Karpas-422 (cell line): ENCODE results near the gene SAFB2. TPM values are rescaled to one million over a fixed set of nuclear protein-coding genes. Genes with fewer than 3 reads are reported as not detected.

Experiments
- DNase-seq: peaks from one replicate; pipeline ENCODE4 v3.0.0-alpha.2; 2015
- H2AFZ ChIP-seq: fragments of 200-600 bp; sonication (generic); 2 replicates; pipeline ENCODE4 v1.6.1; 2014; ENCODE audit warnings: antibody characterized with exemption, low read length, mixed read lengths
- H3K27ac ChIP-seq: fragments of 200-600 bp; sonication (generic); 2 replicates; pipeline ENCODE4 v1.5.1; 2014; ENCODE audit warnings: mild to moderate bottlenecking, low read length, moderate library complexity
- H3K27me3 ChIP-seq: fragments of 200-600 bp; sonication (generic); 2 replicates; pipeline ENCODE4 v1.6.1; 2014; ENCODE audit warnings: low read length, mixed read lengths
- H3K36me3 ChIP-seq: fragments of 200-600 bp; sonication (generic); 2 replicates; pipeline ENCODE4 v1.6.1; 2014; ENCODE audit warnings: low read length, mixed read lengths; ENCODE audit not compliant: insufficient read depth
- H3K4me1 ChIP-seq: fragments of 200-600 bp; sonication (generic); 2 replicates; pipeline ENCODE4 v1.6.1; 2014; ENCODE audit warnings: mild to moderate bottlenecking, low read length, mixed read lengths
- H3K4me2 ChIP-seq: fragments of 200-600 bp; sonication (generic); 2 replicates; pipeline ENCODE4 v1.6.1; 2014; ENCODE audit warnings: low read length, low read depth, mild to moderate bottlenecking; ENCODE audit not compliant: poor library complexity, severe bottlenecking
- H3K4me3 ChIP-seq: fragments of 200-600 bp; sonication (generic); 2 replicates; pipeline ENCODE4 v1.5.1; 2014; ENCODE audit warnings: mild to moderate bottlenecking, antibody characterized with exemption, low read length, mixed read lengths
- H3K79me2 ChIP-seq: fragments of 200-600 bp; sonication (generic); 2 replicates; pipeline ENCODE4 v1.6.1; 2014; ENCODE audit warnings: mild to moderate bottlenecking, low read length, mixed read lengths
- H3K9ac ChIP-seq: fragments of 200-600 bp; sonication (generic); 2 replicates; pipeline ENCODE4 v1.6.0; 2014; ENCODE audit warnings: low read length
- H3K9me2 ChIP-seq: fragments of 200-600 bp; sonication (generic), shearing (Covaris generic); replicated peaks from 2 replicates; pipeline ENCODE4 v1.6.0; 2014; ENCODE audit warnings: mild to moderate bottlenecking, low read length, moderate library complexity; ENCODE audit not compliant: insufficient read depth
- H3K9me3 ChIP-seq: fragments of 300-700, 200-600 bp; sonication (generic); 2 replicates; pipeline ENCODE4 v1.6.1; 2014; ENCODE audit warnings: low read length, mixed read lengths
- H4K20me1 ChIP-seq: fragments of 200-600 bp; sonication (generic); 2 replicates; pipeline ENCODE4 v1.6.1; 2014; ENCODE audit warnings: mild to moderate bottlenecking, antibody characterized with exemption, low read length, low read depth; ENCODE audit not compliant: insufficient read depth
- total RNA-seq: library from RNA; depleted of rRNA; stranded (reverse); fragments of >200 nt; shearing (Covaris generic); gene quantifications from 2 replicates; pipeline ENCODE4 v1.2.3, GENCODE V29; 2014; ENCODE audit warnings: low replicate concordance

Gene SAFB2
- total RNA-seq, 1 experiment from 2014 or later, result 40.3 TPM

DNA sequence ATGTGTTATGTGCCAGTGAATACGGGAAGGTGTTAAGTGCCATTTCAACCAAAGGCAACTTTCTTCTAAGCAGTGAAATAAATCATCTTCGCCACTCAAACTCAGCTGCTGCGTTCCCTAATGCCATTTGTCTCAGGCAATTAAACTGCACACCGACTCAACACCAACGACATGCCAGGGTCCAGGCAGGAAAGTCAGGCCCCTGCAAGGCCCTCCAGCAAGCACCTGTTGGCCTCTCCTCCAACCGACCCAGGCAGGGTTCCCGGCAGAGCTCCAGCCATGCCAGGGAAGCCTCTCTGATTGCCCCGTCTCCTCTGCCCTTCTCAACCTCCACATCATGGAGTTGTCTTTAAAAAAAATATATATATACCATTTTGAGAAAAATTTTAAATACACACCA lies 21.8 kb downstream of the SAFB2 start:
- H4K20me1 ChIP-seq, result peaks cover 34% of the 10 kb centered on the region
- no peak for DNase-seq
- no peaks in the 10 kb centered on the region for H3K4me1 ChIP-seq
- H3K79me2 ChIP-seq, result peaks cover 43% of the 10 kb centered on the region
- H3K9me2 ChIP-seq, result no peaks in the 10 kb centered on the region
- H3K9ac ChIP-seq, result no peak overlapping the region
- H3K4me2 ChIP-seq, result no peak overlapping the region
- H3K27ac ChIP-seq, result no peak overlapping the region
- no peaks in the 10 kb centered on the region for H3K9me3 ChIP-seq
- H3K27me3 ChIP-seq, result no peaks in the 10 kb centered on the region
- no peak overlapping the region for H3K4me3 ChIP-seq
- H3K36me3 ChIP-seq, result peaks cover 59% of the 10 kb centered on the region
- H2AFZ ChIP-seq, result no peak overlapping the region

DNA sequence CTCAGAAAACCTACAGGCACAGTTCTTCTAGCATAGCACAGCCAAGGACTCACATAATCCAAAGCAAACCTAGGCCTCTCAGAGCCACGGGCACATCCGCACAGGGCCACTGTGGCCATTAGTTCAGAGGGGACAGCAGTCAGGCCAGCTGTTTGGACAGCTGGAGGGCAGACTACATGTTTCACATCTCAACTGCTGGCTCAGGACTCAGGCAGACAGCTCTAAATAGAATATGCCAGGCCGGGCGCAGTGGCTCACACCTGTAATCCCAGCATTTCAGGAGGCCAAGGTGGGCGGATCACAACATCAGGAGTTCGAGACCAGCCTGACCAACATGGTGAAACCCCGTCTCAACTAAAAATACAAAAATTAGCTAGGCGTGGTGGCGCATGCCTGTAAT lies 26.8 kb downstream of the SAFB2 start:
- Histone ChIP-seq H3K27me3 (no peaks in the 10 kb centered on the region), H3K9ac (no peak overlapping the region), H3K9me2 (no peaks in the 10 kb centered on the region), H2AFZ (no peak overlapping the region), H3K4me3 (no peak overlapping the region), H3K4me2 (no peak overlapping the region), H3K79me2 (peaks cover 11% of the 10 kb centered on the region), H3K36me3 (peaks cover 50% of the 10 kb centered on the region), H3K27ac (no peak overlapping the region), H3K4me1 (no peaks in the 10 kb centered on the region), H3K9me3 (no peaks in the 10 kb centered on the region), H4K20me1 (peaks cover 25% of the 10 kb centered on the region; the same call in 1 of the 2 replicates)
- DNase-seq, result no peak

DNA sequence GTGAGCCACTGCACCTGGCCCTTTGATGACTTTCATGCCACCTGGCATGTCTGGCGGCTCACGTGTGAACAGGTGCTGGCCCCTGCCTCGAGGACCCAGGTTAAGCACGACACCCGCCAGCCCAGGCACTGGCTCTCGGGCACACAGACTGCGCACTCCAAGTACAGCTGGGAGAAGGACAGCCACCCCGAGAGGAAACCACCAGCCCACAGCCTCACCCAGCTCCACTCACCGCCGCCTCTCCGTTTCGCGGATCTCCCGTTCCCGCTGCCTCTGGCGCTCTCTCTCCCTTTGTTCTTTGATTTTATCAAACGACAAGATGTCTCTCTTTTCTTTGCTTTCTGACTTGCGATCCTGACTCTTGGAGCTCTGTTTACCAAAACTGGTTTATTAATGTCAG lies 27.4 kb downstream of the SAFB2 start:
- Histone ChIP-seq H3K4me1 (no peaks in the 10 kb centered on the region), H3K9me3 (no peaks in the 10 kb centered on the region), H3K4me2 (no peak overlapping the region), H3K9ac (no peak overlapping the region), H3K27ac (no peak overlapping the region), H3K9me2 (no peaks in the 10 kb centered on the region), H3K79me2 (peaks cover 7% of the 10 kb centered on the region), H2AFZ (no peak overlapping the region), H4K20me1 (peaks cover 22% of the 10 kb centered on the region), H3K27me3 (no peaks in the 10 kb centered on the region), H3K4me3 (no peak overlapping the region), H3K36me3 (peaks cover 44% of the 10 kb centered on the region)
- DNase-seq, result no peak

DNA sequence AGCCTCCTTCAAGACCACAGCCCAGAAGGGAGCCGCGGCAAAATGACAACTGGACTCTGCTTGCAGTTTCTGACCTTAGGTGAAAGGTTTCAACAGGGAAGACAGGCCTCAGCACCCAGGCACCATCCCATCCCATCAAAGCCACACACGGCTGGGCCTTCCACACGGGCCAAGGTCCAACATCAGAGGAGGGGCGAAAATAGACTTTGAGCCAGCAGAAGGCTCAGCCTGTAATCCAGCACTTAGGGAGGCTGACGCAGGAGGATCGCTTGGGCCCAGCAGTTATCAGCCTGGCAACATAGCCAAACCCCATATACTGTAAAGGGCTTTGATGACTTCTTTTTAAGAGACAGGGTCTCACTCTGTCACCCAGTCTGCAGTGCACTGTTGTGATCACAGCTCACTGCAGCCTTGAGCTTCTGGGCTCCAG lies 28.0 kb downstream of the SAFB2 start:
- Histone ChIP-seq H3K9me2 (no peaks in the 10 kb centered on the region), H3K4me3 (no peak overlapping the region), H3K27me3 (no peaks in the 10 kb centered on the region), H3K36me3 (peaks cover 41% of the 10 kb centered on the region), H3K79me2 (peaks cover 7% of the 10 kb centered on the region), H3K9me3 (no peaks in the 10 kb centered on the region), H3K9ac (no peak overlapping the region), H4K20me1 (peaks cover 22% of the 10 kb centered on the region), H3K27ac (no peak overlapping the region), H3K4me1 (no peaks in the 10 kb centered on the region), H3K4me2 (no peak overlapping the region), H2AFZ (no peak overlapping the region)
- DNase-seq, result no peak

DNA sequence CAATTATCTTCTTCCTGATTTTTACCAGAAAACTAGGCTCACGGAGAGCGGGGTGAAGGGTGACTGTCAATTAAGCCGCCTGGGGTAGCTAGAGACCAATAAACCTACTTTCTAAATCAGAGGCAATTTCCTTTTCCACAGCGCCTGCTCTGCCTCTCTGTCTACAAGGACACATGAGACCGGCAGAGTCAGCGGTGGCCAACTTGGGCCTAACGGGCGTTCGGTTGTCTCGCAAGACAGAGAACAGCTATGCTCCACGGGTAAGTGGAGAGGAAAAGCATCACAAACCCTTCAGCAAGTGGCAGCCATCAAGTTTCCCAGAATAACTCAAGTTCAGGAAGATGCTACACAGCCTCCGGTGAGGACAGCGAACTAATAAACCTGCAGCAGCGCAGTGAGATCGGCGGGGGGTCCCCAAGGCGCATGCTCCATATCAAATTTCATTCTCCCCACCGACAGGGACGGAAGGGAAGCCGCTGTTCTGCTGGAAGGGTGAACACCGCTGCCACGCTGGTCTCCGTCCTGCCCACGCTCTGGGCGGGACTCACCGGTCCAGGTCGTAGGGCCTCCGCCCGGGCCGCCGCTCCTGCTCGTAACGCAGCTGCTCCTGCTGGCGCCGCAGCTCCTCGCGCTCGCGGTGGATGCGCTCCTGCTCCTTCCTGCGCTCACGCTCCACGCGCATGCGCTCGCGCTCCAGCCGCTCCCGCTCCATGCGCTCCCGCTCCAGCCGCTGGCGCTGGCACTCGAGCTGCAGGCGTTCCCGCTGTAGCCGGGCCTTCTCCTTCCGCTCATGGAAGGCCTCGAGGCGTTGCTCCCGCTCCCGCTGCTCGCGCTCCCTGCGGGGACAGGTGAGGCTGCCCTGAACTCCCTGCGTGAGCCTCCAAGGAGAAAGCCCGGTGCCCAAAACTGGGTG lies 29.0 kb downstream of the SAFB2 start:
- H3K27me3 ChIP-seq, result no peaks in the 10 kb centered on the region
- H3K9me2 ChIP-seq, result no peaks in the 10 kb centered on the region

DNA sequence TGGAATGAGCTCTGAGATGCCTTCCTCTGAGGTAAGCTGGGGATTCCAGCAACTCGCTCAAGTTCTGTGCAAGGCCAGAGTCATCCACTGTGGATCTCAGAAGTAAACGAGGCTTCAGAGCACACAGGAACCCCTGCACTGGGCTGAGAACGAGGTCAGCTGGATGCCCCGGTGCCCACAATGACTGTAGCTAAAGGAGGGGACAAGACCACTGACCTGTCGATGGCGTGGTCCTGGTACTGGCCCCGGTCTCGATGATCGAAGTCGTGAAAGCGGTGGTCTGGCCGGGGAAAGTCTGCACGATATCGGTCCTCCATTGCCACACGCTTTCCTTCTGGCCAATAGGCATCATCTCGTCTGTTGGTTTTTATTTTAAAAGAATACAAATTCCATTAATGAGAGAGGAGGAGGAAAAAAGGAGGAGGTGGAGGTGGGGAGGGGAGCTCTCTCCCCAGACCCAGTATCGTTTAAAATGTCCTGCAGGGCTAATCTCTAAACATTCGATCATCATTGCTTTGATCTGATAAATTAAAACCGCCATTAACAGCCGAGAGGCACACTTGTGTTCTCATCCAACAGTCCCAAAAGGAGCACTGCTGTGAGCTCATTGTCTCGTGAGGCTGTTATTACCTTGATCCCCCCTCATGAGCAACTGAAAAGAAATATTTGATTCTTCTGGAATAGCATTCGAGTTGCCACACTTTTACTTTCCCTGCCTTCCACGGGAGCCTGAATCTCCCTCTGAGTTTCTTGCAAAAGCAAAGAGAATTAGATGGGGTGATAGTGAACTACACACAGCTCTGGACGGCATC lies 29.8 kb downstream of the SAFB2 start:
- peaks cover 4% of the 10 kb centered on the region for H3K79me2 ChIP-seq
- H3K9me2 ChIP-seq, result no peaks in the 10 kb centered on the region
- H4K20me1 ChIP-seq, result peaks cover 14% of the 10 kb centered on the region
- H3K4me1 ChIP-seq, result no peaks in the 10 kb centered on the region
- H3K27ac ChIP-seq, result no peak overlapping the region
- no peak overlapping the region for H3K9ac ChIP-seq
- no peak overlapping the region for H3K4me3 ChIP-seq
- no peaks in the 10 kb centered on the region for H3K27me3 ChIP-seq
- H3K9me3 ChIP-seq, result no peaks in the 10 kb centered on the region
- DNase-seq, result no peak
- H3K4me2 ChIP-seq, result no peak overlapping the region
- no peak overlapping the region for H2AFZ ChIP-seq
- peaks cover 29% of the 10 kb centered on the region for H3K36me3 ChIP-seq

More for the DNA sequence above, 29.0 kb downstream of the SAFB2 start:
- Histone ChIP-seq H3K79me2 (peaks cover 4% of the 10 kb centered on the region), H3K4me3 (no peak overlapping the region), H4K20me1 (peaks cover 20% of the 10 kb centered on the region), H3K27ac (no peak overlapping the region), H3K9me3 (no peaks in the 10 kb centered on the region), H3K36me3 (peaks cover 32% of the 10 kb centered on the region), H3K9ac (no peak overlapping the region), H3K4me1 (no peaks in the 10 kb centered on the region), H2AFZ (no peak overlapping the region), H3K4me2 (no peak overlapping the region)
- no peak for DNase-seq

DNA sequence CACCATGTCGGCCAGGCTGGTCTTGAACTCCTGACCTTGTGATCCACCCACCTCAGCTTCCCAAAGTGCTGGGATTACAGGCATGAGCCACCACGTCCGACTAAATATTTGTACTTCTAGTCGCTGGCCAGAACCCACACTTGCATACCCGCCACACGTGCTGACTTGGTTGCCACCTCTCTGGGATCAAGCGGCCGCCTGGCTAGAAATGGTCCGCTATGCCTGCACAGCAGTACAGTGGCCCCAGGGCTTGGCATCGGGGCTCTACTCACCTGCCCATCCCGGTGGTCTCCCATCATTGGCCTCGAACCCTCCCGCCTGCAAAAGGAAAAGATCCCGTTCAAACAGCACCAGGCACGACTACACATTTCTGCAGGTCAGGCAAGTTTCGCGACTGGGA lies 31.1 kb downstream of the SAFB2 start:
- peaks cover 7% of the 10 kb centered on the region for H4K20me1 ChIP-seq
- H3K9me2 ChIP-seq, result no peaks in the 10 kb centered on the region
- H3K27me3 ChIP-seq, result no peaks in the 10 kb centered on the region
- no peak for DNase-seq
- no peak overlapping the region for H3K9ac ChIP-seq
- no peak overlapping the region for H2AFZ ChIP-seq
- H3K4me1 ChIP-seq, result no peaks in the 10 kb centered on the region
- no peak overlapping the region for H3K27ac ChIP-seq
- H3K4me2 ChIP-seq, result no peak overlapping the region
- H3K79me2 ChIP-seq, result peaks cover 4% of the 10 kb centered on the region; the same call in 1 of the 2 replicates
- H3K36me3 ChIP-seq, result peaks cover 24% of the 10 kb centered on the region
- H3K9me3 ChIP-seq, result no peaks in the 10 kb centered on the region
- no peak overlapping the region for H3K4me3 ChIP-seq

DNA sequence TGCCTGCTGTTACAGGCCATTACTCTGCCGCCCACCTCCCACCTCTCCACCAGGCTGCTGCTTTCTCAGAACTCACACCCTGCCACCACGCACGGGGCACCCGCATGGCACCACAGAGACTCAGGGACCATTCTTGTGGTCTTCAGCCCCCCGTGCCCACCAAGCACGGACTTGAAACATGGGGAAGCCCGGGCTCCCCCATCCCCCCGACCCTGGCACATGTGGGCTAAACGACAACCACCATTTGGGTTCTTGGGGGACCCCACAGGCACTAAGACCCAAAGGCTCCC lies 31.8 kb downstream of the SAFB2 start:
- H4K20me1 ChIP-seq, result peaks cover 7% of the 10 kb centered on the region
- peaks cover 19% of the 10 kb centered on the region for H3K36me3 ChIP-seq
- DNase-seq, result no peak
- H2AFZ ChIP-seq, result no peak overlapping the region
- no peak overlapping the region for H3K27ac ChIP-seq
- no peak overlapping the region for H3K9ac ChIP-seq
- H3K9me2 ChIP-seq, result no peaks in the 10 kb centered on the region
- no peak overlapping the region for H3K4me2 ChIP-seq
- no peaks in the 10 kb centered on the region for H3K4me1 ChIP-seq
- no peaks in the 10 kb centered on the region; the same call in 1 of the 2 replicates for H3K79me2 ChIP-seq
- H3K4me3 ChIP-seq, result no peak overlapping the region
- no peaks in the 10 kb centered on the region for H3K9me3 ChIP-seq
- no peaks in the 10 kb centered on the region for H3K27me3 ChIP-seq
